Liver (tissue), 9 donors: ENCODE measurements around the gene ASZ1. TPM values are rescaled to one million over a fixed set of nuclear protein-coding genes. Genes with fewer than 3 reads are reported as not detected.

Experiments
- DNase-seq: peaks from one replicate; pipeline ENCODE4 v3.0.0-alpha.2; 2017; ENCODE audit warnings: low spot score
- H3K27ac ChIP-seq, 2 donors: one replicate each; pipeline ENCODE4 v1.7.0; 2013; ENCODE audit warnings: inconsistent platforms in 2 of 2, low read length in 2 of 2, control low read depth in 1 of 2, low read depth in 1 of 2, mild to moderate bottlenecking in 1 of 2
- H3K27me3 ChIP-seq, 4 donors: one replicate each; pipeline versions ENCODE4 v1.6.1 to v1.7.0; 2013; ENCODE audit warnings: low read length in 3 of 4, inconsistent platforms in 1 of 4, mild to moderate bottlenecking in 1 of 4, moderate library complexity in 1 of 4; ENCODE audit not compliant: control insufficient read depth in 4 of 4, insufficient read depth in 4 of 4
- H3K36me3 ChIP-seq, 4 donors: one replicate each; pipeline versions ENCODE4 v1.6.1 to v1.7.0; 2013; ENCODE audit warnings: low read length in 3 of 4, mild to moderate bottlenecking in 3 of 4, low read depth in 1 of 4, moderate library complexity in 1 of 4; ENCODE audit not compliant: control insufficient read depth in 4 of 4, insufficient read depth in 3 of 4
- H3K4me1 ChIP-seq, 4 donors: one replicate each; pipeline versions ENCODE4 v1.6.1 to v1.7.0; 2013; ENCODE audit warnings: low read length in 3 of 4, mild to moderate bottlenecking in 3 of 4, moderate library complexity in 1 of 4; ENCODE audit not compliant: control insufficient read depth in 4 of 4, insufficient read depth in 4 of 4
- H3K4me3 ChIP-seq, 3 donors: one replicate each; pipeline versions ENCODE4 v1.6.1 to v1.7.0; 2013; ENCODE audit warnings: low read length in 3 of 3, control low read depth in 1 of 3, low read depth in 1 of 3, mild to moderate bottlenecking in 1 of 3
- H3K9ac ChIP-seq, 2 donors: one replicate each; pipeline ENCODE4 v1.7.0; 2013; ENCODE audit warnings: low read length in 2 of 2, mild to moderate bottlenecking in 2 of 2, moderate library complexity in 2 of 2, control low read depth in 1 of 2, low read depth in 1 of 2
- H3K9me3 ChIP-seq, 4 donors: one replicate each; pipeline versions ENCODE4 v1.6.1 to v1.7.0; 2013; ENCODE audit warnings: low read length in 3 of 4; ENCODE audit not compliant: control insufficient read depth in 4 of 4
- FOXA1 ChIP-seq: IDR thresholded peaks from 2 replicates; pipeline ENCODE4 v1.6.1; 2016; ENCODE audit warnings: antibody characterized with exemption
- FOXA2 ChIP-seq: IDR thresholded peaks from 2 replicates; pipeline ENCODE4 v1.6.1; 2016; ENCODE audit warnings: antibody characterized with exemption
- GABPA ChIP-seq, 2 donors: IDR thresholded peaks in 1 of 2; conservative IDR thresholded peaks in 1 of 2; 2 replicates each; pipeline ENCODE4 v1.6.1; 2016; ENCODE audit warnings: antibody characterized with exemption in 2 of 2, mild to moderate bottlenecking in 1 of 2, moderate library complexity in 1 of 2
- JUND ChIP-seq, 2 donors: IDR thresholded peaks; 2 replicates each; pipeline ENCODE4 v1.6.1; 2016; ENCODE audit warnings: antibody characterized with exemption in 2 of 2
- NR2F2 ChIP-seq: IDR thresholded peaks from 2 replicates; pipeline ENCODE4 v1.6.1; 2016; ENCODE audit warnings: antibody characterized with exemption
- RAD21 ChIP-seq, 2 donors: IDR thresholded peaks; 2 replicates each; pipeline ENCODE4 v1.6.1; 2016; ENCODE audit warnings: antibody characterized with exemption in 2 of 2, mild to moderate bottlenecking in 2 of 2
- REST ChIP-seq: IDR thresholded peaks from 2 replicates; pipeline ENCODE4 v1.6.1; 2016; ENCODE audit warnings: antibody characterized with exemption, mild to moderate bottlenecking
- RXRA ChIP-seq, 2 donors: IDR thresholded peaks; 2 replicates each; pipeline ENCODE4 v1.6.1; 2017 to 2018; ENCODE audit warnings: antibody characterized with exemption in 2 of 2, mild to moderate bottlenecking in 1 of 2
- SP1 ChIP-seq: IDR thresholded peaks from 2 replicates; pipeline ENCODE4 v1.6.1; 2018; ENCODE audit warnings: antibody characterized with exemption, mild to moderate bottlenecking
- TAF1 ChIP-seq: conservative IDR thresholded peaks from 2 replicates; pipeline ENCODE4 v1.6.1; 2016; ENCODE audit warnings: antibody characterized with exemption, mild to moderate bottlenecking
- YY1 ChIP-seq: IDR thresholded peaks from 2 replicates; pipeline ENCODE4 v1.6.1; 2016; ENCODE audit warnings: antibody characterized with exemption, mild to moderate bottlenecking
- WGBS: extraction: QIAGEN DNeasy Blood & Tissue Kit; methylation state at CpG from one replicate; pipeline ENCODE4 v1.1.7; 2013; 5-methylcytosine and 5-hydroxymethylcytosine counted together
- polyA plus RNA-seq, 2 donors: library from polyadenylated mRNA; stranded (reverse) in 1 of 2; unstranded in 1 of 2; fragments of 200-250 nt in 1 of 2; fragments of >200 nt in 1 of 2; fragmentation: Nextera tagmentation in 1 of 2; extraction: Ambion mirVana in 1 of 2; gene quantifications; one replicate each; pipeline versions ENCODE4 v1.2.1 to v1.2.3, GENCODE V29; 2013 to 2015
- total RNA-seq, 2 donors: library from RNA; depleted of rRNA; stranded (reverse); fragments of >200 nt; gene quantifications; one replicate each; pipeline ENCODE4 v1.2.3, GENCODE V29; 2014
- TF ChIP-seq, protein P1 (sequence below): IDR thresholded peaks from 2 replicates; pipeline ENCODE4 v1.6.1; 2016; ENCODE audit warnings: antibody characterized with exemption
- TF ChIP-seq, protein P2 (sequence below): fragments of 150-350 bp; IDR thresholded peaks from 2 replicates; pipeline ENCODE4 v1.5.1; 2017; ENCODE audit warnings: improper control_type of control experiment, low read depth, low read length; ENCODE audit not compliant: missing input control
- TF ChIP-seq, protein P3 (sequence below): IDR thresholded peaks from 2 replicates; pipeline ENCODE4 v1.6.1; 2016; ENCODE audit warnings: antibody characterized with exemption
- donor health status: healthy.
- donor health status: healthy.
- donor health status: healthy.
- donor health status: healthy.
- donor health status: healthy.

ASZ1 gene
- total and polyA plus RNA-seq, 4 donors, result 0.08 TPM; not detected in 3

DNA sequence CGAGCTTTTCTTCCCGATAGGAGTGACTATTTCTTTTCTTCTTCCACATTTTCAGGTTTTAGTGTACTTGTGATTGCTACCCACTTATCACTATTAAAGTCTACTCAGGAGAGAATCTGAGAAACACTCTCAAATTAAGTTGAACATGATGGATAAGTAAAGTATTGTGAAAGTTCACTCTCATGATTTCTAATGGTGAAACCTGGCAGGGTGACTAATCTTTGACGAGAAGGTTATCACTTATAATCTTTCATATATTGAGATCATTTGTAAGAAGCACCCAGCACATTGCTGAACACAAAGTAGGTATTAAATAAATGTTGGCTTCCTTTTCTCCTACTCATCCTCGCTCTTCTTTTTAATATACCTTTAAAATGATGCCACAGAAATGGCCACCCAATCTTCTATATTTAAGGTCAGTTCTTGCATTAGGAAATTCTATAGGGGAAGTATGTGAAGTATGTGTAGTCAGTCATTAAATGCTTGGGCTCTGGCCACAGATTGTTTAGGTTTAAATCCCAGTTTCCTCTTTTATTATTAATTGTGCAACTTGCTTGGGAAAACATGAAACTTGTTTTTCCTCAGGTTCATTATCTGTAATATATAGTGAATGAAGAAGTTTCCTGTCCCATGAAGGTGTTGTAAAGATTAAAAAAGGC, 49.4 kb upstream of the ASZ1 start:
- TF ChIP-seq REST (no peak), TAF1 (no peak), RXRA (IDR thresholded peaks at IDR 0.05) (no peak)
- TF ChIP-seq, protein P1, sequence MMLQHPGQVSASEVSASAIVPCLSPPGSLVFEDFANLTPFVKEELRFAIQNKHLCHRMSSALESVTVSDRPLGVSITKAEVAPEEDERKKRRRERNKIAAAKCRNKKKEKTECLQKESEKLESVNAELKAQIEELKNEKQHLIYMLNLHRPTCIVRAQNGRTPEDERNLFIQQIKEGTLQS, result no peak
- no peak overlapping the region for H3K4me3 ChIP-seq
- H3K9ac ChIP-seq, result no peak overlapping the region
- H3K36me3 ChIP-seq, result no peaks in the 10 kb centered on the region
- no peak for DNase-seq
- H3K27me3 ChIP-seq, result peaks cover 0 to under 1% (median 0%) of the 10 kb centered on the region in 4 donors
- WGBS, result 86% methylated on average over 4 of the region's 4 CpGs
- peaks cover 0 to 11% (median 5%) of the 10 kb centered on the region in 4 donors for H3K4me1 ChIP-seq
- H3K27ac ChIP-seq, result no peak overlapping the region
- H3K9me3 ChIP-seq, result no peaks in the 10 kb centered on the region

DNA sequence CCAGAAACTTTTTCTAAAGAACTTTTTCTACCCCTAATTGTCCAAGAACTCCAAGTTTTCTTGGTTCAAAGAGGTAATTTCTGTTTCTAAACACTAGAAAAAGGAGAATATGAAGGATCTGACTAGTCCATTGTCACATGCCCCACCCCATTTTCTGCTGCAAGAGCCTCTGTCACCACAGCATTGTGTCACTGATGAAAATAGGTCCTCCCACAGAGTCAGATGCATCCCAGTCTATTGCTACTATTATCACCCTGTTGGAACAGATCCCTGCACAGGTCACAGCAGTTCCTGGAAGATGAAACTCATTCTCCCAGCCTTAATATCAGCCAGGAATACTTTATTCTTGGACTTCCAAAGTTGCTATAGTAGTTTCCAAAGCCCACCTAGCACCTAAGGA, 45.0 kb upstream of the ASZ1 start:
- Histone ChIP-seq H3K4me3 (no peak overlapping the region), H3K4me1 (no peaks in the 10 kb centered on the region), H3K36me3 (no peaks in the 10 kb centered on the region), H3K27me3 (no peaks in the 10 kb centered on the region), H3K9ac (no peak overlapping the region), H3K9me3 (no peaks in the 10 kb centered on the region), H3K27ac (no peak overlapping the region)
- no peak for TF ChIP-seq FOXA2
- no peak for TF ChIP-seq TAF1
- TF ChIP-seq, protein P1, result no peak
- no peak for TF ChIP-seq JUND (IDR thresholded peaks at IDR 0.05)
- TF ChIP-seq, protein P2, sequence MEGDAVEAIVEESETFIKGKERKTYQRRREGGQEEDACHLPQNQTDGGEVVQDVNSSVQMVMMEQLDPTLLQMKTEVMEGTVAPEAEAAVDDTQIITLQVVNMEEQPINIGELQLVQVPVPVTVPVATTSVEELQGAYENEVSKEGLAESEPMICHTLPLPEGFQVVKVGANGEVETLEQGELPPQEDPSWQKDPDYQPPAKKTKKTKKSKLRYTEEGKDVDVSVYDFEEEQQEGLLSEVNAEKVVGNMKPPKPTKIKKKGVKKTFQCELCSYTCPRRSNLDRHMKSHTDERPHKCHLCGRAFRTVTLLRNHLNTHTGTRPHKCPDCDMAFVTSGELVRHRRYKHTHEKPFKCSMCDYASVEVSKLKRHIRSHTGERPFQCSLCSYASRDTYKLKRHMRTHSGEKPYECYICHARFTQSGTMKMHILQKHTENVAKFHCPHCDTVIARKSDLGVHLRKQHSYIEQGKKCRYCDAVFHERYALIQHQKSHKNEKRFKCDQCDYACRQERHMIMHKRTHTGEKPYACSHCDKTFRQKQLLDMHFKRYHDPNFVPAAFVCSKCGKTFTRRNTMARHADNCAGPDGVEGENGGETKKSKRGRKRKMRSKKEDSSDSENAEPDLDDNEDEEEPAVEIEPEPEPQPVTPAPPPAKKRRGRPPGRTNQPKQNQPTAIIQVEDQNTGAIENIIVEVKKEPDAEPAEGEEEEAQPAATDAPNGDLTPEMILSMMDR, result no peak
- no peak for TF ChIP-seq SP1
- TF ChIP-seq, protein P3, sequence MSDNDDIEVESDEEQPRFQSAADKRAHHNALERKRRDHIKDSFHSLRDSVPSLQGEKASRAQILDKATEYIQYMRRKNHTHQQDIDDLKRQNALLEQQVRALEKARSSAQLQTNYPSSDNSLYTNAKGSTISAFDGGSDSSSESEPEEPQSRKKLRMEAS, result no peak
- TF ChIP-seq RAD21 (IDR thresholded peaks at IDR 0.05), result no peak
- TF ChIP-seq RXRA (IDR thresholded peaks at IDR 0.05), result no peak
- TF ChIP-seq GABPA (IDR thresholded peaks at IDR 0.05 in 1 of 2, conservative IDR thresholded peaks at IDR 0.05 in 1 of 2), result no peak
- no peak for TF ChIP-seq NR2F2
- TF ChIP-seq FOXA1, result no peak
- no peak for TF ChIP-seq YY1
- DNase-seq, result no peak
